ENCODE data around the gene P2RY14. TPM values are rescaled to one million over a fixed set of nuclear protein-coding genes. Genes with fewer than 3 reads are reported as not detected.

The P2RY14 gene
- total and polyA plus RNA-seq, 2 of the 13 experiments (the other 11 are each of a cell fraction or from before 2014, with no cell fraction given), result not detected

GRCh38 chr3:151199554-151200438 is 78.5 kb downstream of the P2RY14 start (continued):
- TF ChIP-seq GMEB2 (CRISPR knock-in tag; IDR thresholded peaks at IDR 0.05; ENCODE audit: low read depth) (no peak), MBNL3 (CRISPR knock-in tag; conservative IDR thresholded peaks at IDR 0.05) (no peak), CHD4 (IDR thresholded peaks at IDR 0.05; ENCODE audit: borderline replicate concordance, low read length) (no peak)

GRCh38 chr3:151198849-151199248 is 79.5 kb downstream of the P2RY14 start:
- Histone ChIP-seq H3K27ac (ENCODE audit: extremely low read length, insufficient read depth, low read length) (peak overlapping the region; percentile 89), H3K79me2 (ENCODE audit: insufficient read depth, low read length) (no peaks in the 10 kb centered on the region), H3K9me3 (ENCODE audit: low read length) (no peaks in the 10 kb centered on the region), H3K9ac (ENCODE audit: insufficient read depth, low read depth, low read length) (peak overlapping the region; percentile 35), H3K4me1 (ENCODE audit: insufficient read depth, low read length) (peaks cover 63% of the 10 kb centered on the region), H3K4me2 (ENCODE audit: low read depth, low read length) (peak overlapping the region; percentile 25), H2AFZ (ENCODE audit: low read length) (no peak overlapping the region), H3K4me3 (replicated peaks in 1 of 3; ENCODE audit: insufficient read depth in 1 of 3, low read depth in 2 of 3, low read length in 3 of 3) (no peak overlapping the region), H4K20me1 (ENCODE audit: insufficient read depth, low read length) (no peaks in the 10 kb centered on the region), H3K27me3 (ENCODE audit: control insufficient read depth in 1 of 2, insufficient read depth in 2 of 2, low read length in 2 of 2) (no peaks in the 10 kb centered on the region), H3K36me3 (replicated peaks in 1 of 2; ENCODE audit: control insufficient read depth in 1 of 2, insufficient read depth in 2 of 2, low read length in 2 of 2) (no peaks in the 10 kb centered on the region)
- TF ChIP-seq ZKSCAN8 (CRISPR knock-in tag; IDR thresholded peaks at IDR 0.05; ENCODE audit: borderline replicate concordance) (no peak), NFIC (IDR thresholded peaks at IDR 0.05; ENCODE audit: low read length) (no peak), AFF4 (CRISPR knock-in tag; IDR thresholded peaks at IDR 0.05) (no peak), CHD4 (IDR thresholded peaks at IDR 0.05; ENCODE audit: borderline replicate concordance, low read length) (peak; percentile 61; the same call in 1 of the 2 replicates), NR2F2 (IDR thresholded peaks at IDR 0.05; ENCODE audit: borderline replicate concordance, low read depth) (no peak), REPIN1 (CRISPR knock-in tag; IDR thresholded peaks at IDR 0.05; ENCODE audit: borderline replicate concordance, low read depth) (no peak), PRPF4 (IDR thresholded peaks at IDR 0.05; ENCODE audit: low read depth, low read length, poor library complexity, severe bottlenecking) (peak; percentile 95), ZNF414 (CRISPR knock-in tag; IDR thresholded peaks at IDR 0.05) (peak; percentile 7; the same call in 1 of the 2 replicates), POGZ (CRISPR knock-in tag; IDR thresholded peaks at IDR 0.05) (no peak)
- ATAC-seq (no peak), DNase-seq (ENCODE audit: low spot score) (no peak), FAIRE-seq (no peak)
- in situ Hi-C loops (cut with HindIII; ENCODE audit: extremely low pct_ligation_motif_present, low pct_unique_long_range_greater_than_20kb) (no loop called here), intact Hi-C loops (cut with micrococcal nuclease; ENCODE audit: unreplicated experiment) (loop anchor here (1.0 to 5.0 kb wide), 3 partner anchors 21 to 1407 kb away; partner anchors contain the start of gene ANKUB1)
- ChIA-PET POLR2A (interaction anchor here (0.9 to 3.8 kb wide), 6 partner anchors 9 to 23 kb away, joined by 3 to 54 read pairs (median 6); no protein-coding TSS in a partner anchor), CTCF (ENCODE audit: low intra/inter-chr PET ratio, low total read pairs) (no interaction called here)
- BruUV-seq (replicated peaks), result TSS peak; percentile 93
- 85% methylated on average over 5 of the region's 5 CpGs for WGBS (ENCODE audit: low lambda C conversion rate)

All from HepG2 (cell line).